Tibial nerve (tissue), 3 donors: ENCODE data around the gene HSPG2.

Experiments used
- CTCF ChIP-seq, 5 experiments: fragments of 200-600 bp in 3 of 5; fragments of 450-650 bp in 2 of 5; sonication (generic) in 3 of 5; IDR thresholded peaks; one replicate each; pipeline ENCODE4 v1.5.1; 2016 to 2019; ENCODE audit warnings: antibody characterized with exemption in 5 of 5, mild to moderate bottlenecking in 3 of 5, moderate library complexity in 2 of 5
- POLR2A ChIP-seq, 2 donors: fragments of 450-650 bp; IDR thresholded peaks; one replicate each; pipeline ENCODE4 v1.6.1; 2017; ENCODE audit warnings: antibody characterized with exemption in 2 of 2, mild to moderate bottlenecking in 2 of 2, moderate library complexity in 2 of 2

DNA sequence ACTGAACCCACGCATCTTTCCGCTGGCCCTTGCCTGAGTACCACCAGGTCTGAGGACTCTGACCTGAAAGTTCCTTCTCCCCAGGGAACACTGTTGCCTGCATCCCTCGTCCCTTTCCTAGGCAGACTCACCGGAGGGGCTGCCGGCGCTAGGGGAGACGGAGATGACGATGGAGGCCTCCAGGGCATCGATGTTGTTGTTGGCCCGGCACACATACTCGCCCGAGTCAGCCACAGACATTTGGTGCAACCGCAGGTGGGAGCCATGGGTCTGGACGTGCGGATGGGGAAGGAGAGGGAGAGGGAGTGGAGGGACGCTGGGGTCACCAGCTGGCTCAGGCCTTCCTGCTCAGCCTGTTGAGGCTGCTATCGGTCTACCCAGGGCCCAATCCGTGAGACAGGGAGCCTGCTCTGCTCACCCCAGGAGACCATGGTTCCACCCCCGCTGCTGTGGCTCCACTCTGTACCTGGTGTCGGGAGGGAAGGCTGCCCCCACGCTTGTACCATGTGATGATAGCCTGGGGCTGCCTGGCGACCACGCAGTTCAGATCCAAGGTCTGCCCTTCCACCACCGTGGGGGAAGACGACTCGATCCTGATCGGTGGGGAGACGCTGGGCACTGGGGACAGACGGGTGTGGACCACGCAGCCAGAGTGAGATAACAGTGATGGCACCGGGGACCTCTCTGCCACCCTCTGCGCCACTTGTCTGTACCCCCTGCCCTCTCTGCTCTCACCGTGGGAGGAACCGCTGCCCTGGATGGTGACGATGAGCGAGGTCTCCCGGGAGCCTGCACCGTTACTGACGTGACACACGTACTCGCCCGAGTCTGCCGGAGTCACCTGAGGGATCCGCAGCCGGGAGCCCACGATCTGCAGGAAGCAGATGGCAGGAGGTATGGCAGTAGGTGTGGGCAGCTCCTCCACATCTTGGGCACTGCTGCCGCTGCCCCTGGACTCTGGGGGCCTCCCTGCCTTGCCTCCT lies 89.6 kb downstream of the HSPG2 start:
- TF ChIP-seq CTCF (IDR thresholded peaks at IDR 0.05): no peak
- TF ChIP-seq POLR2A (IDR thresholded peaks at IDR 0.05): no peak
